Endothelial cell of umbilical vein (primary cell): ENCODE measurements around the gene SLC9A3. TPM values are rescaled to one million over a fixed set of nuclear protein-coding genes. Genes with fewer than 3 reads are reported as not detected.

Experiments
- BruUV-seq: library from RNA; stranded (reverse); fragments of 400-500 nt; replicated peaks from 2 replicates; lab custom pipeline; 2021; lab: Mats Ljungman, UMichigan
- CTCF ChIA-PET: fragments of 300-600, 350-600 bp; sonication (Branson Sonifier 250); formaldehyde crosslinking; loops from one replicate; lab custom pipeline; 2021; ENCODE audit warnings: antibody characterized with exemption, inconsistent platforms; lab: Charles Lee
- POLR2A ChIA-PET: fragments of 300-600, 350-600 bp; sonication (Branson Sonifier 250); formaldehyde crosslinking; loops from one replicate; lab custom pipeline; 2021; ENCODE audit warnings: antibody characterized with exemption, inconsistent platforms; lab: Charles Lee
- DNase-seq: peaks from one replicate; pipeline ENCODE4 v3.0.0-alpha.2; 2011; ENCODE audit warnings: low read depth, low spot score
- FAIRE-seq: peaks from 2 replicates; lab custom pipeline; 2011; peaks lifted over from hg19 to GRCh38; lab: Jason Lieb, UNC
- H2AFZ ChIP-seq: 2 replicates; pipeline ENCODE4 v1.6.0; 2012; ENCODE audit warnings: low read depth, low read length, control low read depth, inconsistent platforms
- H3K27ac ChIP-seq: 2 replicates; pipeline ENCODE4 v1.5.1; 2011; ENCODE audit warnings: low read depth, mild to moderate bottlenecking, control low read depth, low read length, moderate library complexity; ENCODE audit not compliant: insufficient read depth
- H3K27me3 ChIP-seq, 2 experiments: 2 replicates each; pipeline versions ENCODE4 v1.6.0 to v1.6.1; 2011; ENCODE audit warnings: low read length in 2 of 2, mixed read lengths in 1 of 2; ENCODE audit not compliant: control insufficient read depth in 2 of 2, insufficient read depth in 2 of 2
- H3K36me3 ChIP-seq, 2 experiments: 2 replicates in 1 of 2; 3 replicates in 1 of 2; pipeline ENCODE4 v1.5.1; 2011; ENCODE audit warnings: low read length in 2 of 2, mild to moderate bottlenecking in 1 of 2, moderate library complexity in 1 of 2; ENCODE audit not compliant: control insufficient read depth in 2 of 2, insufficient read depth in 2 of 2; ENCODE audit errors: extremely low read depth in 1 of 2
- H3K4me1 ChIP-seq: 3 replicates; pipeline ENCODE4 v1.5.1; 2011; ENCODE audit warnings: mild to moderate bottlenecking, low read length; ENCODE audit not compliant: control insufficient read depth, insufficient read depth; ENCODE audit errors: extremely low read depth
- H3K4me2 ChIP-seq: 2 replicates; pipeline ENCODE4 v1.6.1; 2011; ENCODE audit warnings: low read length, control low read depth, mixed read lengths; ENCODE audit not compliant: insufficient read depth
- H3K4me3 ChIP-seq, 3 experiments: fragments of 200-600 bp in 1 of 3; sonication (generic), shearing (Covaris generic) in 1 of 3; replicated peaks in 1 of 3; 2 replicates each; pipeline ENCODE4 v1.5.1; 2011 to 2016; ENCODE audit warnings: control low read depth in 3 of 3, low read length in 3 of 3, mild to moderate bottlenecking in 2 of 3, inconsistent platforms in 1 of 3, low read depth in 1 of 3, moderate library complexity in 1 of 3; ENCODE audit not compliant: insufficient read depth in 1 of 3
- H3K79me2 ChIP-seq: 2 replicates; pipeline ENCODE4 v1.6.0; 2012; ENCODE audit warnings: low read length, inconsistent platforms; ENCODE audit not compliant: control insufficient read depth, insufficient read depth
- H3K9ac ChIP-seq: replicated peaks from 2 replicates; pipeline ENCODE3; 2011; ENCODE audit warnings: low read length, control low read depth; ENCODE audit not compliant: insufficient read depth; ENCODE audit errors: extremely low read depth
- H3K9me1 ChIP-seq: replicated peaks from 3 replicates; pipeline ENCODE4 v1.6.0; 2011; ENCODE audit warnings: mild to moderate bottlenecking, low read length; ENCODE audit not compliant: control insufficient read depth, insufficient read depth; ENCODE audit errors: extremely low read depth
- H3K9me3 ChIP-seq: replicated peaks from 2 replicates; pipeline ENCODE4 v1.5.1; 2012; ENCODE audit warnings: low read length, inconsistent platforms; ENCODE audit not compliant: control insufficient read depth, insufficient read depth
- H4K20me1 ChIP-seq: replicated peaks from 2 replicates; pipeline ENCODE3; 2011; ENCODE audit warnings: mild to moderate bottlenecking, low read length; ENCODE audit not compliant: control insufficient read depth, insufficient read depth; ENCODE audit errors: extremely low read depth
- EZH2 ChIP-seq: IDR thresholded peaks from 2 replicates; pipeline ENCODE4 v1.6.1; 2012; ENCODE audit warnings: borderline replicate concordance, low read depth, mild to moderate bottlenecking, moderate library complexity, low read length, inconsistent platforms; ENCODE audit not compliant: severe bottlenecking
- FOS ChIP-seq: IDR thresholded peaks from 2 replicates; pipeline ENCODE4 v1.6.1; 2011; ENCODE audit warnings: mild to moderate bottlenecking, low read length, moderate library complexity, borderline replicate concordance; ENCODE audit not compliant: insufficient read depth
- GATA2 ChIP-seq: IDR thresholded peaks from 2 replicates; pipeline ENCODE4 v1.7.0; 2011; ENCODE audit warnings: low read depth, mild to moderate bottlenecking, moderate library complexity, mixed read lengths, low read length; ENCODE audit not compliant: insufficient read length, insufficient read depth
- JUN ChIP-seq: IDR thresholded peaks from 2 replicates; pipeline ENCODE4 v1.6.1; 2011; ENCODE audit warnings: borderline replicate concordance, low read depth; ENCODE audit not compliant: insufficient read length, insufficient read depth
- MYC ChIP-seq: IDR thresholded peaks from one replicate; pipeline ENCODE4 v1.6.1; 2011; ENCODE audit warnings: mild to moderate bottlenecking, low read depth, low read length
- POLR2A ChIP-seq: IDR thresholded peaks from 2 replicates; pipeline ENCODE4 v1.6.1; 2012; ENCODE audit warnings: low read depth, mild to moderate bottlenecking, control low read depth, low read length
- POLR2AphosphoS5 ChIP-seq: IDR thresholded peaks from 2 replicates; pipeline ENCODE4 v1.6.1; 2012; ENCODE audit warnings: low read depth, mild to moderate bottlenecking, control low read depth, low read length, moderate library complexity; ENCODE audit not compliant: insufficient read depth
- dilution Hi-C: fragments of 300-500 bp; cut with MboI; formaldehyde crosslinking; loops from one replicate; pipeline ENCODE4 v1.15.0; 2019; ENCODE audit warnings: low sequenced_read_pairs; ENCODE audit not compliant: extremely low pct_ligation_motif_present
- intact Hi-C: fragments of 100-400 bp; cut with micrococcal nuclease; formaldehyde crosslinking; loops from one replicate; pipeline ENCODE4 v1.10.0; 2022
- polyA plus RNA-seq, 4 experiments: library from polyadenylated mRNA; depleted of rRNA in 3 of 4; stranded (reverse) in 3 of 4; unstranded in 1 of 4; fragments of >200 nt; gene quantifications; 2 replicates each; pipeline versions ENCODE4 v1.2.1 to v1.2.3, GENCODE V29; 2011 to 2012; ENCODE audit warnings: missing spikeins in 1 of 4
- total RNA-seq: library from RNA; stranded (reverse); gene quantifications from 2 replicates; pipeline ENCODE4 v1.2.3, GENCODE V29; 2021
- TF ChIP-seq, protein P1 (sequence below): IDR thresholded peaks from 2 replicates; pipeline ENCODE4 v1.6.1; 2011; ENCODE audit not compliant: insufficient read depth, insufficient read length
- TF ChIP-seq, protein P2 (sequence below), 2 donors: IDR thresholded peaks; 1 replicate in 1 of 2; 2 replicates in 1 of 2; pipeline ENCODE4 v1.5.1; 2011; ENCODE audit warnings: low read length in 2 of 2, mild to moderate bottlenecking in 2 of 2, moderate library complexity in 2 of 2, control low read depth in 1 of 2, inconsistent platforms in 1 of 2, low read depth in 1 of 2; ENCODE audit not compliant: insufficient read depth in 1 of 2; ENCODE audit errors: extremely low read depth in 1 of 2

The SLC9A3 gene
- total and polyA plus RNA-seq, 2 donors (not counting 3 experiments of a cell fraction or from before 2014, with no cell fraction given): 0.79 to 0.82 TPM

DNA sequence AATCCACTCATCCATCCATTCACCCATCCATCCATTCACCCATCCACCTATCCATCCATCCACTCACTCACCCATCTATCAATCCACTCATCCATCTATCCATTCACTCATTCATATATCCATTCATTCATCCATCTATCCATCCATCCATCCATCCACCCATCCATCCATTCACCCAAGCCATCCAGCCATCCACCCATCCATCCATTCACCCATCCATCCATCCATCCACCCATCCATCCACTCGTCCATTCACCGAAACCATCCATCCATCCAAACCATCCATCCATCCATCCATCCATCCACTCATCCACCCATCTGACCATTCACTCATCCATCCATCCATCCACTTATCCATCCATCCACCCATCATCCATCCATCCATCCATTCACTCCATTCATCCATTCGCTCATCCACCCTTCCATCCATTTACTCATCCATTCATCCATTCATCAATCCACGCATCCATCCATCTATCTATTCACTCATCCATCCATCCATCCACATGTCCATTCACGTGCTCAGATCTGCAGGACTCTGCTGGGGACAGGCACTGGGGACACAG is 6.6 kb downstream of the SLC9A3 start:
- no TSS peak for BruUV-seq
- CTCF ChIA-PET: no interaction called here
- H4K20me1 ChIP-seq: no peaks in the 10 kb centered on the region
- POLR2A ChIA-PET: no interaction called here
- no peak overlapping the region for H3K4me2 ChIP-seq
- no peak for TF ChIP-seq FOS
- TF ChIP-seq, protein P1, sequence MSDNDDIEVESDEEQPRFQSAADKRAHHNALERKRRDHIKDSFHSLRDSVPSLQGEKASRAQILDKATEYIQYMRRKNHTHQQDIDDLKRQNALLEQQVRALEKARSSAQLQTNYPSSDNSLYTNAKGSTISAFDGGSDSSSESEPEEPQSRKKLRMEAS: no peak
- no peak for TF ChIP-seq EZH2
- TF ChIP-seq POLR2A: no peak
- TF ChIP-seq GATA2: no peak
- no peak for TF ChIP-seq JUN
- TF ChIP-seq, protein P2, sequence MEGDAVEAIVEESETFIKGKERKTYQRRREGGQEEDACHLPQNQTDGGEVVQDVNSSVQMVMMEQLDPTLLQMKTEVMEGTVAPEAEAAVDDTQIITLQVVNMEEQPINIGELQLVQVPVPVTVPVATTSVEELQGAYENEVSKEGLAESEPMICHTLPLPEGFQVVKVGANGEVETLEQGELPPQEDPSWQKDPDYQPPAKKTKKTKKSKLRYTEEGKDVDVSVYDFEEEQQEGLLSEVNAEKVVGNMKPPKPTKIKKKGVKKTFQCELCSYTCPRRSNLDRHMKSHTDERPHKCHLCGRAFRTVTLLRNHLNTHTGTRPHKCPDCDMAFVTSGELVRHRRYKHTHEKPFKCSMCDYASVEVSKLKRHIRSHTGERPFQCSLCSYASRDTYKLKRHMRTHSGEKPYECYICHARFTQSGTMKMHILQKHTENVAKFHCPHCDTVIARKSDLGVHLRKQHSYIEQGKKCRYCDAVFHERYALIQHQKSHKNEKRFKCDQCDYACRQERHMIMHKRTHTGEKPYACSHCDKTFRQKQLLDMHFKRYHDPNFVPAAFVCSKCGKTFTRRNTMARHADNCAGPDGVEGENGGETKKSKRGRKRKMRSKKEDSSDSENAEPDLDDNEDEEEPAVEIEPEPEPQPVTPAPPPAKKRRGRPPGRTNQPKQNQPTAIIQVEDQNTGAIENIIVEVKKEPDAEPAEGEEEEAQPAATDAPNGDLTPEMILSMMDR (IDR thresholded peaks at IDR 0.05; ENCODE audit: extremely low read depth in 1 of 2, insufficient read depth in 1 of 2, low read depth in 1 of 2, low read length in 2 of 2): no peak
- TF ChIP-seq POLR2AphosphoS5: no peak
- no peak for TF ChIP-seq MYC
- dilution Hi-C loops: no loop called here
- DNase-seq (no peak), FAIRE-seq (no peak)
- intact Hi-C loops: no loop called here
- no peaks in the 10 kb centered on the region for H3K9me3 ChIP-seq
- H3K27me3 ChIP-seq: peaks cover 6 to 7% of the 10 kb centered on the region in 2 experiments
- H3K4me1 ChIP-seq: no peaks in the 10 kb centered on the region
- H3K9me1 ChIP-seq: no peaks in the 10 kb centered on the region
- H3K27ac ChIP-seq: no peak overlapping the region
- H2AFZ ChIP-seq: no peak overlapping the region
- H3K4me3 ChIP-seq: no peak overlapping the region
- H3K36me3 ChIP-seq: no peaks in the 10 kb centered on the region
- H3K9ac ChIP-seq: no peak overlapping the region
- no peaks in the 10 kb centered on the region for H3K79me2 ChIP-seq
